K562 (cell line): Measurements from ENCODE around the gene DXO. TPM values are rescaled to one million over a fixed set of nuclear protein-coding genes. Genes with fewer than 3 reads are reported as not detected.
A peak's percentile ranks its signal among the peaks of the same experiment; 100 is the strongest.

Experiments used
- BCOR ChIP-seq: fragments of 450-650 bp; IDR thresholded peaks from 2 replicates; pipeline ENCODE4 v1.6.1; 2016
- BDP1 ChIP-seq: IDR thresholded peaks from 3 replicates; pipeline ENCODE4 v1.6.1; 2011; ENCODE audit not compliant: insufficient read length, insufficient read depth
- CBFA2T3 ChIP-seq: fragments of 450-650 bp; IDR thresholded peaks from 2 replicates; pipeline ENCODE4 v1.6.1; 2017
- CHD2 ChIP-seq: IDR thresholded peaks from 2 replicates; pipeline ENCODE4 v1.6.1; 2011; ENCODE audit warnings: low read depth, low read length
- HDAC8 ChIP-seq: fragments of 450-650 bp; IDR thresholded peaks from 2 replicates; pipeline ENCODE4 v1.6.1; 2016; ENCODE audit warnings: mild to moderate bottlenecking, missing genetic modification characterization, moderate library complexity, missing compliant biosample characterization
- MECOM ChIP-seq: fragments of 250-450 bp; sonication (Bioruptor Pico); IDR thresholded peaks from 2 replicates; pipeline ENCODE4 v1.8.0; 2022; ENCODE audit warnings: inconsistent platforms
- MEF2A ChIP-seq: IDR thresholded peaks from 2 replicates; pipeline ENCODE4 v1.6.1; 2011; ENCODE audit warnings: low read depth, mild to moderate bottlenecking, low read length, moderate library complexity; ENCODE audit not compliant: control insufficient read depth
- MYC ChIP-seq, 2 experiments: fragments of 250-450 bp in 1 of 2; sonication (Bioruptor Pico) in 1 of 2; IDR thresholded peaks; 2 replicates each; pipeline versions ENCODE4 v1.5.1 to v1.6.1; 2012 to 2021; ENCODE audit warnings: low read depth in 2 of 2, borderline replicate concordance in 1 of 2, improper control_type of control experiment in 1 of 2, low read length in 1 of 2, mild to moderate bottlenecking in 1 of 2, moderate library complexity in 1 of 2
- NCOA2 ChIP-seq, 2 experiments: fragments of 450-650 bp; IDR thresholded peaks; 2 replicates each; pipeline ENCODE4 v1.6.1; 2018; ENCODE audit warnings: mild to moderate bottlenecking in 2 of 2, moderate library complexity in 1 of 2; ENCODE audit not compliant: partially characterized antibody in 2 of 2
- NFRKB ChIP-seq: fragments of 450-650 bp; IDR thresholded peaks from 2 replicates; pipeline ENCODE4 v1.6.1; 2016; ENCODE audit warnings: low read depth
- PHF21A ChIP-seq: fragments of 450-650 bp; IDR thresholded peaks from 2 replicates; pipeline ENCODE4 v1.6.1; 2017; ENCODE audit warnings: low read depth, borderline replicate concordance
- TCF3 ChIP-seq: sonication (generic); formaldehyde crosslinking; IDR thresholded peaks from 2 replicates; pipeline ENCODE4 v1.4.0; 2020; ENCODE audit warnings: mild to moderate bottlenecking, missing genetic modification reagents
- YY1 ChIP-seq, 3 experiments: IDR thresholded peaks; 2 replicates each; pipeline ENCODE4 v1.6.1; 2011; ENCODE audit warnings: low read length in 2 of 3, mild to moderate bottlenecking in 2 of 3, moderate library complexity in 2 of 3, borderline replicate concordance in 1 of 3, control low read depth in 1 of 3, low read depth in 1 of 3; ENCODE audit not compliant: insufficient read depth in 3 of 3, insufficient replicate concordance in 2 of 3, control insufficient read depth in 1 of 3, insufficient read length in 1 of 3; ENCODE audit errors: extremely low read depth in 1 of 3
- ZBTB9 ChIP-seq: fragments of 450-650 bp; formaldehyde crosslinking; IDR thresholded peaks from 2 replicates; pipeline ENCODE4 v1.4.0; 2020; ENCODE audit warnings: mild to moderate bottlenecking, moderate library complexity
- ZNF134 ChIP-seq: fragments of 250-450 bp; sonication (Bioruptor Pico); conservative IDR thresholded peaks from 2 replicates; pipeline ENCODE4 v1.4.0; 2020
- ZNF274 ChIP-seq: IDR thresholded peaks from 2 replicates; pipeline ENCODE4 v1.6.1; 2011; ENCODE audit warnings: low read depth, mild to moderate bottlenecking, low read length, moderate library complexity, borderline replicate concordance
- ZNF436 ChIP-seq: fragments of 250-450, 450-650 bp; sonication (Bioruptor Pico); formaldehyde crosslinking; IDR thresholded peaks from 2 replicates; pipeline ENCODE4 v1.7.0; 2020; ENCODE audit warnings: mild to moderate bottlenecking
- ZNF589 ChIP-seq: fragments of 200-800 bp; sonication (Bioruptor generic); IDR thresholded peaks from 2 replicates; pipeline ENCODE4 v1.6.1; 2016; ENCODE audit warnings: low read depth, missing genetic modification characterization, missing compliant biosample characterization
- polyA plus RNA-seq, 8 experiments: library from polyadenylated mRNA; depleted of rRNA in 4 of 8; stranded (reverse) in 5 of 8; unstranded in 3 of 8; fragments of >200 nt; fragmentation: Nextera tagmentation in 2 of 8; fragmentation: Illumina TruSeq in 1 of 8; extraction: Ambion mirVana in 2 of 8; extraction: Trizol in 1 of 8; gene quantifications; 2 replicates each; pipeline versions ENCODE4 v1.2.1 to v1.2.3, GENCODE V29; 2011 to 2014; ENCODE audit warnings: inconsistent platforms in 1 of 8, missing spikeins in 1 of 8
- total RNA-seq, 7 experiments: library from RNA; depleted of rRNA in 6 of 7; stranded (reverse); fragments of >200 nt in 6 of 7; fragmentation: Illumina TruSeq in 2 of 7; extraction: Trizol in 2 of 7; gene quantifications; 2 replicates each; pipeline versions ENCODE4 v1.2.1 to v1.2.3, GENCODE V29; 2011 to 2021; ENCODE audit warnings: low replicate concordance in 1 of 7
- TF ChIP-seq, protein P1 (sequence below): sonication (generic); formaldehyde crosslinking; IDR thresholded peaks from 2 replicates; pipeline ENCODE4 v1.8.1; 2023; ENCODE audit warnings: mild to moderate bottlenecking, missing genetic modification reagents
- TF ChIP-seq, protein P2 (sequence below): fragments of 450-650 bp; formaldehyde crosslinking; IDR thresholded peaks from 2 replicates; pipeline ENCODE4 v1.4.0; 2022; ENCODE audit warnings: missing genetic modification characterization

DXO gene
- total and polyA plus RNA-seq, 9 of the 15 experiments (the other 6 are each of a cell fraction or from before 2014, with no cell fraction given) = 6.4 to 35.1 (median 19.4) TPM

DNA sequence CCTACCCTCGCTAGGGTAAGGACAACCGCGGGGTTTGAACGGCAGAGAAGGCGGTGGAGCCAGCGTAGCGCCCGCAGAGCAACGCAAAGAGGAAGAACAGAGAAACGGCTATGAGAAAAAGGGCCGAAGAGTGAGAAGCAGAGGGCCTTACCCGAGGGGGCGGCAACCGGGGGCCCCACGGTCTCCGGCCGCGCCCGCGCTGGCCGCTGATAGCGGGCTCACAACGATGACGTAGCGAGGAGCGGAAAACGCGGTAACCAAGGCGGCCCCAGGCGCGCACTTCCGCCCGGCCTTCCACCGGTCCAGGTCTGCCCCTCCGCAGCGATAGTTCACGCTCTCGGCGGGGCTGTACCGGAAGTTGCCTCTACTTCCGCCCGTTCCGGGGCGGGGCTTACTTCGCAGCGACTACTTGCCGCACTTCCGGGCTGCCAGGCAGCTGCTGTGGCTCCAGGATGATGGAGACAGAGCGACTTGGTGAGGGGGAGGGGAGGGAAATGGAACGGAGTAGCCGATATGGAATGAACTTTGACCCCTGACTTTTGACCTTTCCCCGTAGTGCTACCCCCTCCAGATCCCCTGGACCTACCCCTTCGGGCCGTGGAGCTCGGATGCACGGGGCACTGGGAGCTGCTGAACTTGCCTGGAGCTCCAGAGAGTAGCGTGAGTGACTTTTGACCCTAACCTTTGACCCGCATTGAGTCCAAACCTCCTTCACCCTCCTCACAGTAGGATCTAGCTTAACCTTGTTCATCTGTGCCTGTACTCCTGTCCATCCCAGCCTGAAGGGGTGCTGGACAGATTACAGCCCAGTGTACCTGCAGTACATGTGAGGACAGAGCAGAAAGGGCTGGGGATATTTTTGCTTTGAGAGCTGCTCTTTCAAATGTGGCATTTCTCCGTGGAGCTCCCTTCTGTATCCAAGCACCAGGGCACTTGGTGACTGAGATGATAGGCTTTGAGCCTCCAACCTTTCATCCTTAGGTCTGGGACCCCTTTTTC lies 12.9 kb downstream of the DXO start, which contains the start of the genes NELFE and SKIC2 (continued):
- TF ChIP-seq, protein P1, sequence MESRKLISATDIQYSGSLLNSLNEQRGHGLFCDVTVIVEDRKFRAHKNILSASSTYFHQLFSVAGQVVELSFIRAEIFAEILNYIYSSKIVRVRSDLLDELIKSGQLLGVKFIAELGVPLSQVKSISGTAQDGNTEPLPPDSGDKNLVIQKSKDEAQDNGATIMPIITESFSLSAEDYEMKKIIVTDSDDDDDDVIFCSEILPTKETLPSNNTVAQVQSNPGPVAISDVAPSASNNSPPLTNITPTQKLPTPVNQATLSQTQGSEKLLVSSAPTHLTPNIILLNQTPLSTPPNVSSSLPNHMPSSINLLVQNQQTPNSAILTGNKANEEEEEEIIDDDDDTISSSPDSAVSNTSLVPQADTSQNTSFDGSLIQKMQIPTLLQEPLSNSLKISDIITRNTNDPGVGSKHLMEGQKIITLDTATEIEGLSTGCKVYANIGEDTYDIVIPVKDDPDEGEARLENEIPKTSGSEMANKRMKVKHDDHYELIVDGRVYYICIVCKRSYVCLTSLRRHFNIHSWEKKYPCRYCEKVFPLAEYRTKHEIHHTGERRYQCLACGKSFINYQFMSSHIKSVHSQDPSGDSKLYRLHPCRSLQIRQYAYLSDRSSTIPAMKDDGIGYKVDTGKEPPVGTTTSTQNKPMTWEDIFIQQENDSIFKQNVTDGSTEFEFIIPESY = peak; percentile 26; the same call in 1 of the 2 replicates
- TF ChIP-seq NCOA2 (IDR thresholded peaks at IDR 0.05; ENCODE audit: partially characterized antibody in 2 of 2) = no peak
- TF ChIP-seq ZNF134 (CRISPR knock-in tag) = peak; percentile 69
- no peak for TF ChIP-seq MEF2A
- no peak for TF ChIP-seq PHF21A
- peak; percentile 91 for TF ChIP-seq HDAC8 (tag)
- peak; percentile 69 for TF ChIP-seq NFRKB
- peak; percentile 73; the same call in 1 of the 2 replicates for TF ChIP-seq MECOM
- TF ChIP-seq CHD2 = peak; percentile 82
- peak; percentile 33; the same call in 1 of the 2 replicates for TF ChIP-seq TCF3
- peak in 2 of 3 experiments; percentile 60 to 75 for TF ChIP-seq YY1 (IDR thresholded peaks at IDR 0.05; ENCODE audit: borderline replicate concordance in 1 of 3, control insufficient read depth in 1 of 3, extremely low read depth in 1 of 3, insufficient read depth in 3 of 3, insufficient read length in 1 of 3, insufficient replicate concordance in 2 of 3, low read depth in 1 of 3, low read length in 2 of 3)
- TF ChIP-seq, protein P2, sequence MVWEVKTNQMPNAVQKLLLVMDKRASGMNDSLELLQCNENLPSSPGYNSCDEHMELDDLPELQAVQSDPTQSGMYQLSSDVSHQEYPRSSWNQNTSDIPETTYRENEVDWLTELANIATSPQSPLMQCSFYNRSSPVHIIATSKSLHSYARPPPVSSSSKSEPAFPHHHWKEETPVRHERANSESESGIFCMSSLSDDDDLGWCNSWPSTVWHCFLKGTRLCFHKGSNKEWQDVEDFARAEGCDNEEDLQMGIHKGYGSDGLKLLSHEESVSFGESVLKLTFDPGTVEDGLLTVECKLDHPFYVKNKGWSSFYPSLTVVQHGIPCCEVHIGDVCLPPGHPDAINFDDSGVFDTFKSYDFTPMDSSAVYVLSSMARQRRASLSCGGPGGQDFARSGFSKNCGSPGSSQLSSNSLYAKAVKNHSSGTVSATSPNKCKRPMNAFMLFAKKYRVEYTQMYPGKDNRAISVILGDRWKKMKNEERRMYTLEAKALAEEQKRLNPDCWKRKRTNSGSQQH (CRISPR knock-in tag) = peak; percentile 96
- TF ChIP-seq BCOR = peak; percentile 53
- no peak; the same call in 1 of the 2 replicates for TF ChIP-seq ZNF589 (CRISPR knock-in tag)
- peak; percentile 86 for TF ChIP-seq MYC (IDR thresholded peaks at IDR 0.05; ENCODE audit: low read depth, low read length)
- no peak; the same call in 1 of the 2 replicates for TF ChIP-seq MYC (CRISPR knock-in tag; IDR thresholded peaks at IDR 0.05; ENCODE audit: borderline replicate concordance, low read depth)
- no peak for TF ChIP-seq BDP1
- TF ChIP-seq ZNF274 = no peak
- 0 out of 2 replicates have a peak, but pooled peaks have one; percentile 46 for TF ChIP-seq ZNF436
- peak; percentile 46 for TF ChIP-seq CBFA2T3
- TF ChIP-seq ZBTB9 (CRISPR knock-in tag) = peak; percentile 96
